ENCODE data around the gene UNC5B. TPM values are rescaled to one million over a fixed set of nuclear protein-coding genes. Genes with fewer than 3 reads are reported as not detected.

Gene UNC5B
- total RNA-seq, 2 experiments from 2014 or later, result 0.07 TPM

GRCh38 chr10:71179382-71179781, 33.0 kb upstream of the UNC5B start:
- Mint-ChIP-seq H3K36me3 (ENCODE audit: low read depth) (no peaks in the 10 kb centered on the region), H3K4me3 (no peak overlapping the region), H3K4me1 (ENCODE audit: low read depth) (no peaks in the 10 kb centered on the region), H3K27me3 (no peaks in the 10 kb centered on the region), H3K27ac (no peak overlapping the region), H3K9me3 (no peaks in the 10 kb centered on the region)
- ChIA-PET POLR2A (no interaction called here), CTCF (no interaction called here)
- DNase-seq (no peak), ATAC-seq (no peak)
- no peak for TF ChIP-seq CTCF (IDR thresholded peaks at IDR 0.05)
- intact Hi-C loops (cut with micrococcal nuclease), result no loop called here

- Mint-ChIP-seq H3K9me3 (no peaks in the 10 kb centered on the region), H3K4me3 (no peak overlapping the region), H3K27me3 (no peaks in the 10 kb centered on the region), H3K36me3 (ENCODE audit: low read depth) (no peaks in the 10 kb centered on the region), H3K4me1 (ENCODE audit: low read depth) (no peaks in the 10 kb centered on the region), H3K27ac (no peak overlapping the region)
- intact Hi-C loops (cut with micrococcal nuclease), result no loop called here
- ChIA-PET CTCF (interaction anchor here (2.1 kb wide), 1 partner anchor 24 kb away, joined by 7 read pairs; no protein-coding TSS in a partner anchor), POLR2A (no interaction called here)
- ATAC-seq, result no peak
- TF ChIP-seq CTCF (IDR thresholded peaks at IDR 0.05), result no peak
- DNase-seq, result no peak
These were observed 27.9 kb upstream of the UNC5B start for GRCh38 chr10:71184421-71184820.

- Mint-ChIP-seq H3K9me3 (no peaks in the 10 kb centered on the region), H3K4me1 (ENCODE audit: low read depth) (no peaks in the 10 kb centered on the region), H3K4me3 (no peak overlapping the region), H3K27ac (no peak overlapping the region), H3K27me3 (no peaks in the 10 kb centered on the region), H3K36me3 (ENCODE audit: low read depth) (no peaks in the 10 kb centered on the region)
- no peak for DNase-seq
- ATAC-seq, result no peak
- ChIA-PET CTCF (interaction anchor here (1.1 kb wide), 1 partner anchor 23 kb away, joined by 4 read pairs; no protein-coding TSS in a partner anchor), POLR2A (no interaction called here)
- intact Hi-C loops (cut with micrococcal nuclease), result no loop called here
- no peak for TF ChIP-seq CTCF (IDR thresholded peaks at IDR 0.05)
These were observed 27.2 kb upstream of the UNC5B start for GRCh38 chr10:71185209-71185608.

GRCh38 chr10:71187197-71187596, 25.2 kb upstream of the UNC5B start:
- Mint-ChIP-seq H3K4me3 (no peak overlapping the region), H3K36me3 (ENCODE audit: low read depth) (no peaks in the 10 kb centered on the region), H3K27me3 (no peaks in the 10 kb centered on the region), H3K9me3 (no peaks in the 10 kb centered on the region), H3K27ac (no peak overlapping the region), H3K4me1 (ENCODE audit: low read depth) (no peaks in the 10 kb centered on the region)
- ChIA-PET POLR2A (no interaction called here), CTCF (interaction anchor here (1.3 kb wide), 1 partner anchor 12 kb away, joined by 3 read pairs; no protein-coding TSS in a partner anchor)
- ATAC-seq (no peak), DNase-seq (no peak)
- TF ChIP-seq CTCF (IDR thresholded peaks at IDR 0.05), result no peak
- intact Hi-C loops (cut with micrococcal nuclease), result no loop called here

GRCh38 chr10:71187600-71187999, 24.8 kb upstream of the UNC5B start:
- Mint-ChIP-seq H3K27me3 (no peaks in the 10 kb centered on the region), H3K4me3 (no peak overlapping the region), H3K9me3 (no peaks in the 10 kb centered on the region), H3K4me1 (ENCODE audit: low read depth) (no peaks in the 10 kb centered on the region), H3K36me3 (ENCODE audit: low read depth) (no peaks in the 10 kb centered on the region), H3K27ac (no peak overlapping the region)
- no peak for DNase-seq
- no peak for ATAC-seq
- ChIA-PET CTCF (interaction anchor here (1.3 kb wide), 1 partner anchor 13 kb away, joined by 3 read pairs; no protein-coding TSS in a partner anchor), POLR2A (no interaction called here)
- intact Hi-C loops (cut with micrococcal nuclease), result no loop called here
- no peak for TF ChIP-seq CTCF (IDR thresholded peaks at IDR 0.05)
